C1 segment of cervical spinal cord (tissue), 14 donors: ENCODE measurements around the gene POP5.

Experiments
- DNase-seq, 14 donors: peaks; one replicate each; lab custom pipeline; 2025; lab: John Stamatoyannopoulos, UW

POP5 gene

GRCh38 chr12:120590741-120591407 lies 9.7 kb upstream of the POP5 start:
- no peak for DNase-seq

- no peak for DNase-seq
Observed at GRCh38 chr12:120588948-120589930, 8.0 kb upstream of the POP5 start.

- DNase-seq, result no peak
Observed at GRCh38 chr12:120588371-120588770, 7.2 kb upstream of the POP5 start.

- DNase-seq, result no peak
Observed at GRCh38 chr12:120586860-120587259, 5.7 kb upstream of the POP5 start.

- peak in 1 of 14 donors; percentile 21 for DNase-seq
Observed at GRCh38 chr12:120586206-120586605, 5.0 kb upstream of the POP5 start.

- peak in 9 of 14 donors; percentile 12 to 53 (median 28) for DNase-seq
Observed at GRCh38 chr12:120584343-120585149, 3.3 kb upstream of the POP5 start.

GRCh38 chr12:120583478-120584030 lies 2.4 kb upstream of the POP5 start:
- peak in 12 of 14 donors; percentile 26 to 76 (median 48) for DNase-seq

GRCh38 chr12:120581998-120582397 lies 796 bp upstream of the POP5 start:
- DNase-seq, result no peak

- DNase-seq, result no peak
Observed at GRCh38 chr12:120579179-120579578, 2.0 kb downstream of the POP5 start.

GRCh38 chr12:120574106-120574505 lies 7.1 kb downstream of the POP5 start:
- DNase-seq, result no peak

- no peak for DNase-seq
Observed at GRCh38 chr12:120573560-120573959, 7.6 kb downstream of the POP5 start.

- no peak for DNase-seq
Observed at GRCh38 chr12:120571299-120571698, 9.9 kb downstream of the POP5 start.

GRCh38 chr12:120563495-120563894 lies 17.7 kb downstream of the POP5 start:
- no peak for DNase-seq

GRCh38 chr12:120562906-120563305 lies 18.3 kb downstream of the POP5 start:
- DNase-seq, result no peak

- no peak for DNase-seq
Observed at GRCh38 chr12:120557589-120557988, 23.6 kb downstream of the POP5 start.

- DNase-seq, result peak in 1 of 14 donors; percentile 21
Observed at GRCh38 chr12:120554678-120555077, 26.5 kb downstream of the POP5 start.

- no peak for DNase-seq
Observed at GRCh38 chr12:120546050-120546386, 35.2 kb downstream of the POP5 start.

GRCh38 chr12:120544691-120545090 lies 36.5 kb downstream of the POP5 start:
- no peak for DNase-seq

- DNase-seq, result no peak
Observed at GRCh38 chr12:120542166-120542565, 39.0 kb downstream of the POP5 start.

GRCh38 chr12:120540445-120540844 lies 40.8 kb downstream of the POP5 start:
- DNase-seq, result no peak

GRCh38 chr12:120539303-120539702 lies 41.9 kb downstream of the POP5 start:
- DNase-seq, result no peak
